Cardiac fibroblast (primary cell): Measurements from ENCODE around the gene MYO9A.
A peak's percentile ranks its signal among the peaks of the same experiment; 100 is the strongest.

Experiments
- DNase-seq, 2 donors: peaks; one replicate each; pipeline versions ENCODE4 v3.0.0 to v3.0.0-alpha.2; 2010; ENCODE audit warnings: low read depth in 2 of 2
- H3K4me3 ChIP-seq, 2 donors: replicated peaks in 1 of 2; 1 replicate in 1 of 2; 2 replicates in 1 of 2; pipeline ENCODE4 v1.5.1; 2011; ENCODE audit warnings: low read depth in 2 of 2, low read length in 2 of 2, mild to moderate bottlenecking in 2 of 2, moderate library complexity in 1 of 2
- CTCF ChIP-seq: IDR thresholded peaks from one replicate; pipeline ENCODE4 v1.5.1; 2011; ENCODE audit warnings: low read depth, mild to moderate bottlenecking, low read length, inconsistent platforms

MYO9A gene

GRCh38 chr15:71791975-71792374, 326.0 kb downstream of the MYO9A start:
- TF ChIP-seq CTCF: no peak
- no peak overlapping the region for H3K4me3 ChIP-seq
- no peak for DNase-seq

DNA sequence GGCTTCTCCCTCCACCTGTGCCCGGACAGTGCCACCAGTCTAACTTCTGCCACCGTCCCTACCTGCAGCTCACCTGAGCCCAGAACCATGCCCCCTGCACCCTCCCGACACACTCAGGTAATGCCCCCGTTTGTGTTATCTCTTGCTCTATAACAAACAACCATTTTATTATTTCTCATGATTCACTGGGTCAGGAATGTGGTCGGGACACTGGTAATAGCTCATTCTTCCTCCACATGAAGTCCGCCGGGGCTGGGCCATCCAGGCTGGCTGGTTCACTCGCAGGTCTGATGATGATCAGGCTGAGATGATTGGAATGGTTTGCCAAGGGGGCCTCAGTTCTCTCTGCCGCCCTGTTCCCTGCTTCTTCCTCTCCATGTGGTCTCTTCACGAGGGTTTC, 327.9 kb downstream of the MYO9A start:
- no peak overlapping the region for H3K4me3 ChIP-seq
- TF ChIP-seq CTCF: no peak
- peak in 1 of 2 donors; percentile 61 for DNase-seq

DNA sequence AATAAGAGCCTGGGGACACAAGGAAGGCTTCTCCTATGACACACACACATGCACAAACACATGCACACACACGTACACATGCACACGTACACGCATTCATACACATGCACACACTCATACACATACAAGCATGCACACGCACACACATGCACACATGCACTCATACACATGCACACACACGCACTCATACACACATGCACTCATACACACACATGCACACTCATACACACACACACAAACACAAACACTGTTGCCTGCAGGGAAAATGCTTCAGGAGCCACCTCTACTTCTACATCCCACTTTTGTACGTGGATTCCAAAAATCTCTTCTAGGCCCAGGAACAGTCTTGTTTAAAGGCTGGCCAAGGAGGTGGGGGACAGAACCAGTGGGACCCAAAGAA, 328.3 kb downstream of the MYO9A start:
- no peak for DNase-seq
- no peak for TF ChIP-seq CTCF

DNA sequence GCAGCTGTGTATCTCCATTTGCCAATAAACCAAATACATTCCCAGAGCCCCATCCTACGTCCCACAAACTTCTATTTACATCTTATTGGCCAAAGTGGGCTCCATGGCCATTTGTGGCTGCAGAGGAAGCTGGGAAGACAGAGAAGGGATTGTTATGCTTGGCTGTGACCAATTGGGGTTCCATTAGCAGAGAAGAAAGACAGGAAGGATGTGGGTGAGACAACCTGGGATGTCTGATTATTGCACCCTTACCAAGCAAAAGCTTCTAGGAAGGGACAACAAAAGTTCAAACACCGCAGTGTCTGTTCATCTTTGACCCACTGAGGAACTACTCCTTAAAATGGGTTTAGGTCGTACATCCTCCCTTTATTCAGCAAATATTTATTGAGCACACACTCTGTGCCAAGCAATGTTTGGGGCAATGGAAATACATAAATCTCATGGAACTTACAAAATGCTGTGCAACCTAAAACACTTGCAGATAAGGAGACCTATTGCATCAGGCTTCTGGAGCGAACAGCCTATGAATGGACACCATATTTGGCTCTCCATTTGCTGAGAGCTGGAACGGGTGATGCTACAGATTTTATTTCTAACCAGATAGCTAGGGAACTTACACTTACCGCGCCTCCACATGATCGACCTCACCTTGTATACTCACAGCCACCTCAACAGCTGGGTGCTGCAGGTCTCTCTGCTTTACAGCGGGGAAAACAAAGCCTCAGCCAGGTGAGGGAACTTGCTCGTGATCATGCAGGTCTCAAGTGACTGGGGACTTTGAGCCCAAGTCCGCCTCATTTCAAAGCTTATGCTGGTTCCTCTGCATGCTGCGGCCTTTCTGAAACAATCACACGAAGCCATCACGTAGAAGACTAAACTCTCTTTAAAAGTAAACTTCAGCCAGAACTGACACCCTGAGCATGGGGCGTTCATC, 329.0 kb downstream of the MYO9A start:
- no peak for DNase-seq
- H3K4me3 ChIP-seq: no peak overlapping the region
- no peak for TF ChIP-seq CTCF

More for the DNA sequence above, 328.3 kb downstream of the MYO9A start:
- H3K4me3 ChIP-seq: no peak overlapping the region

GRCh38 chr15:71786673-71787072, 331.3 kb downstream of the MYO9A start:
- DNase-seq: no peak
- no peak for TF ChIP-seq CTCF
- H3K4me3 ChIP-seq: no peak overlapping the region

- DNase-seq: no peak
- TF ChIP-seq CTCF: no peak
These were observed 332.0 kb downstream of the MYO9A start for GRCh38 chr15:71785996-71786395.

More at GRCh38 chr15:71785996-71786395, 332.0 kb downstream of the MYO9A start:
- no peak overlapping the region for H3K4me3 ChIP-seq
